Adipocyte (in vitro differentiated cells): Measurements from ENCODE around the gene RABGAP1L.
A peak's percentile ranks its signal among the peaks of the same experiment; 100 is the strongest.

ENCODE experiments used
- DNase-seq: peaks from one replicate; pipeline ENCODE4 v3.0.0-alpha.2; 2015; ENCODE audit warnings: low read depth
- H3K27me3 ChIP-seq: replicated peaks from 2 replicates; pipeline ENCODE4 v1.7.0; 2013; ENCODE audit warnings: mild to moderate bottlenecking, low read length, moderate library complexity; ENCODE audit not compliant: control insufficient read depth, insufficient read depth
- H3K36me3 ChIP-seq: 2 replicates; pipeline ENCODE4 v1.7.0; 2013; ENCODE audit warnings: low read length, mild to moderate bottlenecking, moderate library complexity; ENCODE audit not compliant: control insufficient read depth, insufficient read depth, severe bottlenecking
- H3K4me1 ChIP-seq: 2 replicates; pipeline ENCODE4 v1.7.0; 2013; ENCODE audit warnings: mild to moderate bottlenecking, low read length, moderate library complexity; ENCODE audit not compliant: control insufficient read depth, insufficient read depth
- H3K4me3 ChIP-seq: 2 replicates; pipeline ENCODE4 v1.7.0; 2013; ENCODE audit warnings: mild to moderate bottlenecking, low read length, moderate library complexity
- H3K9ac ChIP-seq: 2 replicates; pipeline ENCODE4 v1.7.0; 2013; ENCODE audit warnings: mild to moderate bottlenecking, low read length, moderate library complexity
- H3K9me3 ChIP-seq: 2 replicates; pipeline ENCODE4 v1.7.0; 2013; ENCODE audit warnings: mild to moderate bottlenecking, low read length, moderate library complexity; ENCODE audit not compliant: control insufficient read depth

The RABGAP1L gene

GRCh38 chr1:174870319-174870718, 711.0 kb downstream of the RABGAP1L start:
- Histone ChIP-seq H3K9ac (no peak overlapping the region), H3K27me3 (no peaks in the 10 kb centered on the region), H3K4me3 (no peak overlapping the region), H3K36me3 (no peaks in the 10 kb centered on the region), H3K9me3 (no peaks in the 10 kb centered on the region), H3K4me1 (no peaks in the 10 kb centered on the region)
- DNase-seq = no peak

DNA sequence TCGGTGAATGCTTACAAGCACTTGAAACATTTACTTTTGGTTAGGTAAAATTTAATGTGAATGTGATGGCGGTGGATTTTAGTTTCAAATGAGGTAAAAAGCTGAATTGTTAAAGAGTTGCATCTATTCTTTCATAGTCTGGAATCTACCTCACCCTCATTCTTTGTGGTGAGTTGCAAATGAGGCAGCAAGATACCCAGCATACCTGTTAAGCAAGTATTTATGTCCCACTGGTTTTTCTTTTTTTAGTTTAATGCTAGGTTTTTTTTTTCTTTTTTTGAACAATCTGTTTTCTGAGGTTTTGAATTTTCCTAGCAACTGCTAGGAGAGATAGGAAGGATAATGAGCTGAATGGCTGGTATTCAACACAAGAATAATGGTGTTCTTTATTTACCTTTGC, 712.6 kb downstream of the RABGAP1L start:
- no peaks in the 10 kb centered on the region for H3K36me3 ChIP-seq
- H3K9me3 ChIP-seq = no peaks in the 10 kb centered on the region
- H3K4me1 ChIP-seq = no peaks in the 10 kb centered on the region
- no peak for DNase-seq
- H3K27me3 ChIP-seq = no peaks in the 10 kb centered on the region
- no peak overlapping the region for H3K9ac ChIP-seq
- H3K4me3 ChIP-seq = no peak overlapping the region

- Histone ChIP-seq H3K36me3 (no peaks in the 10 kb centered on the region), H3K27me3 (no peaks in the 10 kb centered on the region), H3K9me3 (no peaks in the 10 kb centered on the region), H3K4me3 (no peak overlapping the region), H3K9ac (no peak overlapping the region), H3K4me1 (no peaks in the 10 kb centered on the region)
- peak; percentile 20 for DNase-seq
These were observed 713.3 kb downstream of the RABGAP1L start for GRCh38 chr1:174872615-174873058.

DNA sequence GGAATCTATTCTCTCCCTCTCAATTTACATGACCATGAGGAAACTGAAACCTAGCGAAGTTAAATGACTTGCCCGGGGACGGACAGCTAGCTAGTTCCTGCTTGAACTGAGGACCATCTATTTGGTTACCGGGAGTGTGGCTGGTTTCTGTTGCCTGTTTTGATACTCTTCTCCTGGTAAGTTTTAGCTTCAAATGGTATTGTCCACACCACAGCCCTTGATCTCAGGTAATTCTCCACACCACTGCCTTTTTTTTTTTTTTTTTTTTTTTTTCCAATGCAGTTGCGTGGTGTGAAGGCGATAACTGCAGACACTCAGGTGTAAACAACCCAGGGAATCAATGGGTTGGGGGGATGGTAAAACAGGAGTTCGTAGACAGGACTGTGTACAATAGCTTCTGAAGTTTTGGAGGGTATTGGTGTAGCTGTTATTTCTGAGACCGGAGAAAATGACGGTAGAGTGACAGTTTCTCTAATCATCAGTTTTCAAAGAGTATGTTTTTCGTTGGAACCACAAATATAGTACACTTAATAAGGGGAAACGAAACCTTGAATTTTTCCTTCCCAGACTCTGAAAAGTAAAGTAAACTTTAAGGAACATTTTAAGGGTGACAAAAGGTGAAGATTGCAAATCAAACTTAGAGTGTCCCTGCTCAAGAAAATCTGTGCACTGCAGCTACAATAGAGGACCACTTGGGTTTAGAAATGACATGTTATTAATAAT, 715.2 kb downstream of the RABGAP1L start:
- no peak overlapping the region for H3K9ac ChIP-seq

GRCh38 chr1:174875306-174875705, 716.0 kb downstream of the RABGAP1L start:
- Histone ChIP-seq H3K27me3 (no peaks in the 10 kb centered on the region), H3K9me3 (no peaks in the 10 kb centered on the region), H3K4me1 (no peaks in the 10 kb centered on the region), H3K9ac (no peak overlapping the region), H3K4me3 (no peak overlapping the region), H3K36me3 (no peaks in the 10 kb centered on the region)
- DNase-seq = no peak

More for the DNA sequence above, 715.2 kb downstream of the RABGAP1L start:
- no peaks in the 10 kb centered on the region for H3K4me1 ChIP-seq
- no peak overlapping the region for H3K4me3 ChIP-seq
- H3K27me3 ChIP-seq = no peaks in the 10 kb centered on the region
- no peaks in the 10 kb centered on the region for H3K9me3 ChIP-seq
- no peak for DNase-seq
- H3K36me3 ChIP-seq = no peaks in the 10 kb centered on the region

- Histone ChIP-seq H3K27me3 (no peaks in the 10 kb centered on the region), H3K9ac (no peak overlapping the region), H3K4me3 (no peak overlapping the region), H3K9me3 (no peaks in the 10 kb centered on the region), H3K4me1 (no peaks in the 10 kb centered on the region), H3K36me3 (no peaks in the 10 kb centered on the region)
- no peak for DNase-seq
These were observed 717.9 kb downstream of the RABGAP1L start for GRCh38 chr1:174877208-174877673.

- Histone ChIP-seq H3K36me3 (no peaks in the 10 kb centered on the region), H3K9me3 (no peaks in the 10 kb centered on the region), H3K4me1 (no peaks in the 10 kb centered on the region), H3K9ac (no peak overlapping the region), H3K27me3 (no peaks in the 10 kb centered on the region), H3K4me3 (no peak overlapping the region)
- DNase-seq = no peak
These were observed 720.9 kb downstream of the RABGAP1L start for GRCh38 chr1:174880171-174880570.

DNA sequence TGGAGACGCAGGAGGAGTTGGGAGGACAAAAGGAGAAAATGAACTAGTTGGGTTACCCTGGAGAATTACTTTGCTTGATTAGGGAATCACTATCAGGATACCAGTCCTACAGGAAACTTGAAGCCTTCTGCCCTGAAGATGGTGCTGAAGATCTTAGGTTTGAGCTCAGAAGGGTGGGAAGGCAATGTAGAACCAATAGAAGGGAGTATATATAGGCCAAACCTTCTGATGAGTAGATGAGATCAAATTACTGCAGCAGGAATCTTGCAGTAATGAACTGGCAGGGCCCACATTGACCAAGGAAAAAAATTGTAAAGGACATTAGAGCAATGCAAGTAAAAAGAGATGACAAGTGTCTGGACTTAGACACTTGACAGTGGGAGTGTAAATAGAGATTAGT, 724.1 kb downstream of the RABGAP1L start:
- no peak overlapping the region for H3K9ac ChIP-seq
- no peaks in the 10 kb centered on the region for H3K36me3 ChIP-seq
- peak; percentile 25 for DNase-seq
- no peaks in the 10 kb centered on the region for H3K9me3 ChIP-seq
- H3K4me1 ChIP-seq = no peaks in the 10 kb centered on the region
- H3K27me3 ChIP-seq = no peaks in the 10 kb centered on the region
- no peak overlapping the region for H3K4me3 ChIP-seq

DNA sequence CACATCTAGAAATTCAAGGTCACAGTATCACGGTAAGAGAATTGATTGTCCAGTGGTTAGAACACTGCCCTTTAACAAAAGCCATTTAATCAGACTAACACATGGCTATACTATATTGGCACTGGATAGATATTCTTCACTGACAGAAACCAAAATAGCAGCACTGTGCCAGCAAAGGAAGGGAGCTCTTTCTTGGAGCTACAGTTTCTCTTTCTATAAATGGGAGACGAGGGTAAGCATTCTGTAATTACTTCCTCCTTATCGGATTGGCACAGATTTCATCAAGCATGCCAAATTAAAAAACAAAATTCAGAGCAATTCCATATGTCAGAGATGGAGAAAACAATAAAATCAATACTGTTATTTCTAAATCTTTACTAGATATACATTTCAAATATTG, 724.7 kb downstream of the RABGAP1L start:
- Histone ChIP-seq H3K36me3 (no peaks in the 10 kb centered on the region), H3K27me3 (no peaks in the 10 kb centered on the region), H3K4me1 (no peaks in the 10 kb centered on the region), H3K9ac (no peak overlapping the region), H3K9me3 (no peaks in the 10 kb centered on the region), H3K4me3 (no peak overlapping the region)
- DNase-seq = no peak

- Histone ChIP-seq H3K27me3 (no peaks in the 10 kb centered on the region), H3K36me3 (no peaks in the 10 kb centered on the region), H3K4me3 (no peak overlapping the region), H3K9ac (no peak overlapping the region), H3K9me3 (no peaks in the 10 kb centered on the region), H3K4me1 (no peaks in the 10 kb centered on the region)
- no peak for DNase-seq
These were observed 725.2 kb downstream of the RABGAP1L start for GRCh38 chr1:174884566-174884965.

- Histone ChIP-seq H3K9me3 (no peaks in the 10 kb centered on the region), H3K4me3 (no peak overlapping the region), H3K9ac (no peak overlapping the region), H3K36me3 (no peaks in the 10 kb centered on the region), H3K27me3 (no peaks in the 10 kb centered on the region), H3K4me1 (no peaks in the 10 kb centered on the region)
- DNase-seq = no peak
These were observed 730.7 kb downstream of the RABGAP1L start for GRCh38 chr1:174890024-174890423.

DNA sequence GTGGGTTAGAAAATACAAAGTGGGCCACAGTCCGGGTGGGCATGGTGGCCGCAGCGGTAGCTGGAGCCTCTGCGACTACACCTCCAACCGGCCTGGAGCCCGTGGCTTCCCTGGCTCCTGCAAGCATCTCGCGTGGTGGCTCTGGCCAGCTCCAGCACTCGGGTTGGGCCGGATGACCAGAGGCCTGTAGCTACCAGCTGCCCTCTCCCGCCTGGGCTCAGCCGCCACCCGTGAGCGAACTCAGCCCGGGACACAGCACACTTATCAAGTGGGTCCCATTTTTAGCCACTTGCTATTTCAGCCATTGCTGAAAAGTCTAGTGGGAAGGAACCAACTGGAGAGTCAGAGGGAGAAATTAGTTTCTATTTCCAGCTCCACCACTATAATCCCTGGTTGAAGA, 732.7 kb downstream of the RABGAP1L start:
- Histone ChIP-seq H3K27me3 (no peaks in the 10 kb centered on the region), H3K4me1 (no peaks in the 10 kb centered on the region), H3K9ac (no peak overlapping the region), H3K36me3 (no peaks in the 10 kb centered on the region), H3K9me3 (no peaks in the 10 kb centered on the region), H3K4me3 (no peak overlapping the region)
- DNase-seq = no peak
